ENCODE measurements around the gene RHEB.
"Not testable (repeated sequence)": the region's sequence is repeated elsewhere in the genome, so short reads cannot be mapped to it uniquely, and the experiment has no call there.

RHEB gene

DNA sequence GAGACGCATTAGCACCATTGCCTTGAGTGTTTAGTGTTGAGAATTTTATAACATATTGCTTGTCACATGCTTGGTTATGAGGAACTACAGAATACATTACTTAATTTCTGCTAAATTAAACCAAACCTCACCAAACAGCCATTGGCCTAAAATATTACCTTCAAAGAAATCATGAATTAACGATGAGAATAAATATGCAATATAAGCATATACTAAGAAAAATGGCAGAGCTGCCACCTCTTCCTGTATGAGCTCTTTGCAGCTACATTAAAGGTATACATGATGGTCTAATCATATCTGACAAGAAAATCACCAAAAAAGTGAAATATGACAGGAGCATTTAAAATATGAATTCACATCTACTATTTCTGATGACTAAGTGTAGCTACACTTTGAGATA, 5.2 kb upstream of the RHEB start:
- DNase-seq: no peak

DNA sequence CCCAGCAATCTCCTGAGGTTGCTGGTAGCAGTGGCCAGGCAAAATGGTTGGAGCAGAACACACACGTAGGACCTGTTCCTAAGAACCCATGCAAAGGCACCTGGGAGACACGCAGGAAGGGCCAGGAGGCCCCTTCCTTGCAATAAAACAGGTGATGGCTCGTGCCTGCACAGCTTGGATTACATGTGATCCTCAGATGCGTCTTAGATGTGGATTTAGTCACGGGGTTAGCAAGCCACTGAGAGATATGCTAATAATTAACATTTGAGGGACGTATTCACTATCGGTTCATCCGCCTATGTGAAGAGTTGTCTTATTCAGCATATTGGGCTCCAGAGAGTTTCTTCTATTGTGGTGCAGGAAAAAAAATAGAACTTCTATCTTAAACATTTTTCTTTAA, 4.6 kb upstream of the RHEB start:
- no peak for DNase-seq

DNA sequence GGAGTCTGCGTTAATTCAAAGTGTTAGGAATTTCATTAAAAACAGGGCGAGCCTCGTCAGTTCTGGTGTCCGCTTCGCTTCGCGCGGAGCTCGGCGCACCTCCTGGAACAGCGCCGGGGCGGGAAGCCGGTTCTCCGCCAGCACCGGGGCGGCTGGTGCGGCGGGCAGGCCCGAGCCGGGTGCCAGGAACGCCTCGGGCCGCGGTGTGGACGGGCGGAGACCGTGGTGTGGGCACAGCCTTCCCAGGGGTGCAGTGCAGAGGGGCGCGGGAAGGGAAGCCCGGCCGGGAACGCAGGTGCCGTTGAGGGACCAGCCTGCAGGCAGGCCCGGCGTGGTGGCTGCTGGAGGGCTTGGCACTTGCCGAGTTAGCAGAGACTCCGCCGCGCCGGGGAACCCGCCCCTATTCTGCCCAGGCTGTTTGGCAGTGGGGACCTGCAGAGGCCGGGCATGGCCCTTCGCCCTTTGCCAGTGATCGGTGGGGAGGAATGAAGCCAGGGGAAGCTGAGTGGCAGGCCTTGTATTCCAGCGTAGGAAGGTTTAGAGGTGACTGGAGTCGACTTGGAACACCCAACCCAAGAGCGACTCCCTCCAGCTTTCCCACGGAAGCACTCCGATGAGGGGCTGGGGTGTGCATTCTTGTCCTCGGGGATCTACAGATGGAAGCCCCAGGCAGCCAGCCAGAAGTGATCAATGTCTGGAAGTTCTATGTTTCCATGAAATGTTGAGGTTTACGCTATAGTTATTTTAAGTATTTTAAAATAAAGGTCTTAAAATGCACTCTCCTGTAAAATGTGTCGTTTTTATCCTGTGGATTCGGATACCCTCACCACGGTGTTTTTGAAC, 945 bp upstream of the RHEB start:
- DNase-seq: no peak

DNA sequence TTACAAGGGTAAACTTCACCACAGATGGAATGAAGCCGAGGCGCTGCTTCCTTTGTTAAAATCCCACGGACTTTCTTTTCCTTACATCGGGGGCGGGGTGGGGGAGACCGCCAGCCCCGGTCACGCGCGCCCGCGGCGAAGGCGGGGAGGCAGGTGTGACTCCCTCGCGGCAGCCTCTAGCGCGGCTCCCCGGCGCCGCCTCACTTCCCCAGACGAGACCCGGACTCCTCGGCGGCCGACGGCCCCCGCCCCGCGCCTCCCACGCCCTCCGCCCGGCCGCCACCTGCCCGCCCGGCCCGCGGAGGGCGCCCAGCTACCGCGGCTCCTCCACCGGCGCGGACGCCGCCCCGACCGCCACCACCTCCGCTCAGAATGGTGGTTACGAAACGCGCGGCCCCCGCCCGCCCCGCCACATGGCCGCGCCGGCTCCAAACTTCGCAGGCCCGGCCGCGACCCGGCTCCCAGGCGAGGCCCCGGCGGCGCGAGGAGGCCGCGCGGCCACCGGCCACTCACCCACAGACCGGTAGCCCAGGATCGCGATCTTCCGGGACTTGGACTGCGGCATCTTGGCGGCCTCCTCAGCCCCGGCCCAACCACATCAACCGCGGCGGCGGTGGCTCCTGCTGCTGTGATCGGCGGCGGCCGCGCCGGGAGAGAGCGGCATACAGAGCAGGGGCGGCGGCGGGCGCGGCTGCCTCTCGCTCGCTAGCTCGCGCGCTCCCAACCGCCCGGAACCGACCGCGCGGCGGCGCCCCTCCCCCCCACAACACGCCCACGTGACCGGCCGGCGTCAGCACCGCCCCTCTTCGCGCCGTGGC, 539 bp downstream of the RHEB start:
- not testable (repeated sequence) for DNase-seq

DNA sequence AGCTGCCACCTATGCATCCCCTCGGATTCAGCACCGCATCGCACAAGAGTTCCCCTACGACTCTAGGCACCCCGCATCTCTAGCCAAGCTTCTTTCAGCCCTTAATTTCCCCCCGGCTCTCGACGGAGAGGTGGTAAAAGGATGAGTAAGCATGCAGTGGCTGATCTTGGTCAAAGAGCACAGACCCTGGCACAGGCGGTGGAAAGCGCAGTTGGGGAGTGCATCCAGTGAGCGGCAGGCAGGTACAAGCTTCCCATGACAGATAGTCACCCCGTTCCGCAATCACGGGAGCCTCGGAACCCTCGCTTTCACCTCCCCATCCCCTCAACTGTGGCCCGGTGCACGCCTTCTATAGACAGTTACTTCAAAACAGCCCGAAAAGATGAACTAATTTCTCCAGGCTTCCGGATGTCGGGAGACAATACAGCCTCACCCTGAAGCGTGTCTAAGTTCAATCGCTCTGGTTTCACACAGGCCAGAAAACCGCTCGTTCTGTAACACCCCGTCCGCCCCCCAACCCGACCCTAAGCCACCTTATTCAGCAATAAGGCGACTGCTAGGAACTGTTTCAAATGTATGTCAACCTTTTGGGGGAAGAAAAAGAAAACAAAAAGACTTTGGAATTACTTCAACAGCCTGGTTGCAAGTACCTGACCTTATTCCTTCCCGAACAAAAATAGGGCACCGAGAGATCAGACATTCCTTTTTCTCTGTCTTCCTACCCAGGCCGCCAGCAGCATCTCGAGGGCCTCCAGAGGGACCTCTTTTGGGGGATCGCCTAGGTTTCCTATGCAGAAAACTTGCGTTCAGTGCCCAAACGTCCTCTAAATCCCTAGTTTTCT, 1.4 kb downstream of the RHEB start:
- no peak for DNase-seq

DNA sequence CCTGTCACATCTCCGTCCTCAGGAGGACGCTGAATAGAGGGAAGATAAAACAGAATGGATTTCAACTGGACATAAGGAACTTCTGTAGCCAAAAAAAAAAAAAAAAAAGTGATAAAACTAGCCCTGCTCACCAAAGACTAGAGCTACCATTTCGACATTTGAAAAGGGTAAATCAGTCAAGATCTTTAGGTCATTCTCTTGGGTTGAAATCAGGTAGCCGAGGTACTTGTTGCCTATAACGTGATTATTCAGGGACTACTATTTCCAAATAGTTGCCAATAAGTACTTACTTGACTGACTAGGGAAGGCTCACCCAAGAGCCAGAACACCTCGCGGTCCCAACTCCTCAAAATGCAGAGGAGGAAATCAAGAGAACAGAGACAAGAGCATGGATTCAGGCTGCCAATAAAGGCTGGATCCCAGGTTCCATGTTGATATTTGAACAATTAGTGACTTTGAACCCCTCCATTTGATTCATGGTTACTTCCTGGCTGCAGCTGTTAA, 2.0 kb downstream of the RHEB start:
- no peak for DNase-seq

DNA sequence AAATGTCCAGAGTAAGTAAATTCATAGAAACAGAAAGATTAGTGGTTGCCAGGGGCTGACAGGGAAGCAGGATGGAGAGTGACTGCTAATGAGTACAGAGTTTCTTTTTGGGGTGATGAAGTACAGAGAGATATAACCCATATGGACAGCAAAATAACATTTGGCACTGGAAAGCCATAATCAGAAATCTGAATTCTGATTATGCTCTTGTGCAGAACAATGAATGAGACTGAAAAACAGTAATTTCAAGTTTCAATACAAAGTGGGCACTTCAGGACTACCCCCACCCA, 4.5 kb downstream of the RHEB start:
- no peak for DNase-seq

DNA sequence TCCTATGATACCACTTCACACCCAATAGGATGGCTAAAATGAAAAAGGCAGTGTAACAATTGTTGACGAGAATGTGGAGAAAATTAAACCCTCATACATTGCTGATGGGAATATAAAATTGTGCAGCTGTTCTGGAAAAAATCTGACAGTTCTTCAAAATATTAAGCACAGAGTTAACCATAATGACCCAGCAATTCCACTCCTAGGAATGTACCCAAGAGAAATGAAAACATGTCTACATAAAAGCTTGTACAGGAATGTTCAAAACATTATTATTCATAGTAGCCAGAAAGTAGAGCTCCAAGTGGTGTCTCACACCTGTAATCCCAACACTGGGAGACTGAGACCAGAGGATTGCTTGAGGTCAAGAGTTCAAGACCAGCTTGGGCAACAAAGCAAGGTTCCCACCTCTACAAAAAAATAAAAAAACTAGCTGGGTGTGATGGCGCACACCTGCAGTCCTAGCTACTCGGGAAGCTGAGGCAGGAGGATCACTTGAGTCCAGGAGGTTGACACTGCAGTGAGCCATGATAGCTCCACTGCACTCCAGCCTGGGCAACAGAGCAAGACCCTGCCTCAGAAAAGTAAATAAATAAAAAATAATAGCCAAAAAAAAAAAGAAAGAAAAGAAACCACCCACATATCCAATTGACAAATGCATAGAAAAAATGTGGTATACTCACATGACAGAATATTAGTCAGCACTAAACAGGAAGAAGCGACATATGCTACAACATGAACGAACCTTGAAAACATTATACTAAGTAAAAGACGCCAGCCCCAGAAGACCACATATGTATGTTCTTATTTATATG, 5.0 kb downstream of the RHEB start:
- DNase-seq: no peak

DNA sequence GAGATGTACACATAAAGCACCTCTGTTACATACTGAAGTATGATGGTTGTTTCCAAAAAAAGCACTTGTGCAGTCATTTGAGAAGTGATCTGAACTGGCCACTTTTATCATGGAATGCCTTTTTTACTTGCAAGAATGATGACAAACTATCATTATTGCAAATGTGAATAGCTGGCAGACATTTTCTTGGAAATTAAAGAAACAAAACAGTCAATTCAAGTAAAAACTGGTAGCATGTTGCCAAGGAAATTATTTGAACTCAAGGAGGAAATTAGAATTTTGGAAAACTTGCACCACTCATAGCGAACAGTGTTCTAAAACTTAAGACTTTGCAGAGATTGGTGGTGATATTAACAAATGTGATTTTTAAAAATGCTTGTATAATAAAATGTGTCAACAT, 6.6 kb downstream of the RHEB start:
- DNase-seq: no peak

DNA sequence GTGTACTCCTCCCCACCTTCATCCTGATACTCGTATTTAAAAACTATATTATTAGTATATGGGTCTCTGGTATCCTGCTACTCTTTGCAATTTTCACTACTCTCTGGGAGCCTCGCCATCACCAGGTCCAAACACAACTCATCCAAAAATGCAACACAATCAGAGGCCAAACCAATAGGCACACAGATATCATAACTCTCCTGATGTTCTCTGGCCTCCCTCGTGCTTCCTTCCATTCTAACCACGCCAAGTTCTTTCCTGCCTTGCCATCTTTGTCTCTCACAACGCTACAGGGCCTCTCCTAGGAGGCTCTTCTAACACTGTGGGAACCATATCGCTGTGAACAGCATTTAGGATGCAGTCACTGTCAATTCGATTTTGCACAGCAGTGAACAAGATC, 7.3 kb downstream of the RHEB start:
- DNase-seq: no peak

DNA sequence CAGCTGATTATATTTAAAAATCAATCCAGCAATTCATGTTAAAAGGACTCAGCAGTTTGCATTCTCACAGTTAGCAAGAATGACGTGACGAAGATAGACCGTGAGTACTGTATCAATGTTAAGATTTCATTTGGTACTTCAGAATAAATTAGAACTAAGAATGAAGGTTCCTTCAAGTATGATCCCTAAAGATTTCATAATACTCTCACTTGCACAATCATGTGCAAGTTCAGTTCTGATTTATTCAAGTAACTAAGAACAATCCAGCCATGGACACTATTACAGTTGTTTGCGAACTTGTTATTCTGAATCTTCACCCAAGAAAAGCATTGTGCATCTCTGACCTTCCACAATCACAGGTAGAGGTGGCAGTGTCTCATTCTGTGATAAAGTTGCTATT, 7.7 kb downstream of the RHEB start:
- no peak for DNase-seq

DNA sequence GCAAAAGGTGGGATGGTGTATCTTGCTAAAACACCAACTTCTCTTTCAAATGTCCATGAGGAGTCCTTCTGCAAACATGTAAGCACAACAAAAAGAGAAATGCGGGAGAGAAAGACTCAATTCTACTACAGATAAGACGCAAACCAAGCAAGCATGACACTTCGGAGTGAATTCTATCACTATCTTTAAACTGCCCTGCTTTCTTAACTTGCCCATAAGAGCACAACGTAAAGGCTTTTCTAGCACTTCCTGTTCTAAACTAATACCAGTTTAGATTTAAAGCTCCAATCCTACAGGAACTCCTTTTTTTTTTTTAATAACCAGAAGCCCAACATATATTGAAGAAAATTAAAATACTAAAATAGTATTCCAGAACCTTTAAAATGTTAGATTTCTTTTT, 8.4 kb downstream of the RHEB start:
- DNase-seq: no peak

DNA sequence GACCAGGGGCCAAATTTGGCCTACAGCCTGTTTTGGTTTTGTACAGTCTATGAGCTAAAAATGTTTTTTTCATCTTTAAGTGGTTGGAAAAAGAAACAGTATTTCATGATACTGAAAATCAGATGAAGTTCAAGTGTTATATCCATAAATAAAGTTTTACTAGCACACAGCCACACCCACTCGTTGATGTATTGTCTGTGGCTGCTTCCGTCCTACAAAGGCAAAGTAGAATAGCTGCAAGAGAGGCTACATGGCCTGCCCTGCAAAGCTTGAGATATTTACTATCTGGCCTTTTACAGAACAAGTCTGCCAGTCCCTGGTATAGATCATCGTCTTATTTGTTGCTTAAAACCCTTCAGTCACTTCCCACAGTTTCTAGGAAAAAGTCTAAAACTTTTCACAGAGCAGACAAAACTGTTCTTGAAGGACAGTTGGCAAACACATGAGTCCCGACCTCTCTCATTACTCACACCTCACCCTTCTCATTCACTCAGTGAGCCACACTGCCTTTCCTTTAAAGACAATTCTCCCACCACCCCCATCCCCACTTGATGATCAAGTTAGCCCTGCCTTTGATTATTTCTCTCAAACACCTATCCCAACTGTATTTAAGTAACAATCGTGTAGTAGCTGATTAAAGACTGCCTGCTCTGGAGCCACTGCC, 9.9 kb downstream of the RHEB start:
- DNase-seq: no peak

DNA sequence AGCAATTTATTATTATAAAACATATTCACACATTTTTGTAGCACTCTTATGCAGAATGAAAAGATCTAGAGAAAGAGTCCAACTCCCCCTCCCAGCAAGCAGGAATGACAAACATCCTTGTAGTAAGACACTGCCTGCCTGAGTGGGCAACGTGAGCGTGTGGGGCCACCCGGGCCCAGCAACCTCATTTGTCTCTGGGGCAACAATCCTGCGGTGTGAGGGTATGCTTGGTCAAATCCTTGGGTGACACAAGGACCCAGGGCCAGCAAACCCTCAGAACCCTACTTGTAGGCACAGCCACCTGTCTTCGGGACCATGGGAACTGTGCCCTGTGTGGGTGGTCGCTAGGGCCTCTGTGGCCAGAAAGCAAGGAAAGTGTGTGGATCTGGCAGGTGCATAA, 10.7 kb downstream of the RHEB start:
- no peak for DNase-seq

DNA sequence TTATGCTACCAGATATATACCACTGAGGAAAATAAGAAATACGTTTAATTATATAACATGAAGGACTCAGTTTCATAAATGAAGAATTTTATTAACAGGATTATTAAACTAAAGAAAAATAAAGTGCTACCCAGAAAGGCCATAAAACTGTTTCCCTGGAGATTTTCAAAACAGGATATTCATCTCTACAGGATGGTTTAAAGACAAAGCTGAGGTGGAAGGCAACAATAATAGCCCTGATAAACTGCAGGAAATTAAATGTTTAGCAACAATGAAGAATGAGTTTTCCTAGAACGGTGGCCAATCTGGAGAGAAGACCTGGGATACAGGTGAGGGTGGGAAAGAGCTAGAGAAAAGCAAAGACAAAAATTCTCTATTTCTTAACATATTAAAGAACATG, 11.9 kb downstream of the RHEB start:
- DNase-seq: no peak

DNA sequence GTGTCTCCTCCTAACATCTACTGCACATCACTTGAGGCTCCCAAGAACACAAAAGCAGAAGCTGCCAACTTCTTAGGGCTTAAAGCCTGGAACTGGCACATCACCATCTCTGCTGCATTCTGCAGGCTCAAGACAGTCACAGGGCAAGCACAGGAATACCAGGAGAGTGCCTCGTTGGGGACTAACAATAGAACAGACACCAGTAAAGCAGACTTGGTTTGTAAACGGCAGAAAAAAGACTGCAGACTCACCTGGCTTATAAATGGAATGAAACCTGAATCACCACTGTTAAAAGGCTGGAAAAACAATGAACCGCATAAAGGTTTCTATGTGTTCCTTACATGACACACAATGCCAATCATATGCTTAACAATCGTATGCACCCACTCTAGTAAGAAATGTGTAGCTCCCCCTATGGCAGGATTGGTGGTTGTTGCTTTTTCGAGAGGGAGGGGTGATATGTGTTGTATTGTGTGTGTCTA, 12.8 kb downstream of the RHEB start:
- DNase-seq: no peak

DNA sequence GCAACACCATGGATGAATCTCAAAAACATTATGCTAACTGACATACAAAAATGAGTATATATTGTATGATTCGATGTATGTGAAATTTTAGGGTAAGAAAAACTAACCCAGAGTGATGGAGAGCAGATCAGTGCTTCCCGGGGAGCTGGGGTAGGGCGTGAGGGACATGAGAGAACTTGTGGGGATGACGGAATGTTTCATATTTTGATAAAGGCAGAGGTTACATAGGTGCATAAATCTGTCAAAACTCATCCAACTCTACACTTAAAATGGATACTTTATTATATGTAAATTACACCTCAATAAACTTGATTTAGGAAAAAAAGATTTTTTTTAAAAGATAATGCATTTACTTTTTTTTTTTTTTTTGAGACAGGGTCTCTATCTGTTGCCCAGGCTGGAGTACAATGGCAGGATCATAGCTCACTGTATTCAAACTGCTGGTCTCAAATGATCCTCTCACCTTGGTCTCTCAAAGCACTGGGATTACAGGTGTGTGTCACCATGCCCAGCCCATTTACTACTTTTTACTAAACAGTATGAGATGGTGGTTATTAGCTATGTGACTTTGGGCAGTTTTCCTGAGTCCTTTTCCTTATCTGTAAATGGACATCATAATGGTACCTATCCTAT, 13.7 kb downstream of the RHEB start:
- no peak for DNase-seq

DNA sequence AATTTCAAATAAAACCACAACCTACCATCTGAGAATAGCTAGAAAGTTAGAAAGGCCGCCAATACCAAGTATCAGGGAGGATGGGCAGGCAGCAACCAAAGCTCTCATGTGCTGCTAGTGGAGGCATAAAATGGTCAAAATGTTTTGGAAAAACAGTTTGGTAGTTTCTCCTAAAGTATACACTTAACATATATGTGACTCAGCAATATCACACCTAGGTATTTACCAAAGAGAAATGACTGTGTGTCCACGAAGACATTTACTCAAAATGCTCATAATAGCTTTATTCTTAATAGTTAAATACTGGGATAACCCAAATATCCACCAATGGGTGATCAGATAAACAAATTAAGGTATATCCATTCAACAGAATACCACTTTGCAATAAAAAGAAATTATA, 14.3 kb downstream of the RHEB start:
- no peak for DNase-seq

DNA sequence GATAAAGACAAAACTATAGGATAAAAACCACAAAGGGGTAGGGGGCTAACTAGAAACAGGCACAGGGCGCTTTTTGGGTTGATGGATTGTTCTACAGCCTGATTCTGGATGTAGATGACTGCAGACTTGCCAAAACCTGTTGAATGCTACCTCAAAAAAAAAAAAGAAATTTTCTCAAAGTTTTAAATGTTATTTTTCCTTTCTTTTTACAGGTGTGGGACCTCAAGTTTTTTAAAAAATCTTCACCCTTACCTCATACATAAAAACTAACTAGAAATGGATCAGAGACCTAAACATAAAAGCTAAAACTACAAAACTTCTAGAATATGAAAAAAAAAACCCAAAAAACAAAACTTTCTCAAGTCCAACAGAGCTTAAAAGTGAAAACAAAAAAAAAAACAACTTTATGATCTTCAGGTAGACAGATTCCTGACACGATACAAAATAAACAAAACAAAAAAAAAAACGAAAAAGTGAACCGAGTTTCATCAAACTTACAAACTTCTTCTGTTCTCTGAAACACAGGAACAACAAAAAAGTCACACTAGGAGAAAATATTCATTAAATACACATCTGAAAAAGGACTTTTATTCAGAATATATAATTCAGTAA, 14.9 kb downstream of the RHEB start:
- DNase-seq: no peak

DNA sequence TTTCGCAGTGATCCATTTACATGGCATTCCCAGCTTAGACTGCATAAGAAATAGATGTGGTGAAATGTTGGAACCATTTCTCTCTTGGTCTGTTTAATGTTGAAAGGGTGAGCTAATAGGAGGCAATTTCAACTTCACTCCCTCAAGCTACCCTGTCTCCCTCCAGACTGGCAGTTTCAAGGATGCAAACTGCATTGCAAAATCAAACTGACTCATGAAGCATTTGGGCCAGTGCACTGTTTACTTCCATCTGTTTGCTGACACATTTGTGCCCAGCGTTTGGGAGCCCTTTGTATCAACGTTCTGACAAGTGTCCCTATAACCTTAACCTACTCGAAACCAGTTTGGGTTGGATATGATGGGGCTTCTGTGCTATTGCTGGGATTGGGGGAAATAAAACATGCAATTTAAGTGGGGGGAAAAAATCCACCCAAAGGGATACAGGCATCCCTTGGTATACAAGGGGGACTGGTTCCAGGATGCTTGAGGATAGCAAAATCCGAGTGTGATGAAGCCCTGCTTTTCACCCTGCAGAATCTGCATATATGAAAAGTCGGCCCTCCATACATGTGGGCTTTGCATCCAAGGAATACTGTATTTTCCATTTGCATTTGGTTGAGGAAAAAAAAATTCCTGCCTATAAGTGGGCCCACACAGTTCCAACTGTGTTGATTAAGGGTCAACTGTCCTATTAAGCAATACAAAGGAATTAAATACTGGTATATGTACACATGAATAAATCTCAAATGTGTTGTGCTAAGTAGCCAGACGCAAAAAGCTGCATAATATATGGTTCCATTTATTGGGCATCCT, 15.6 kb downstream of the RHEB start:
- DNase-seq: no peak
